ENCODE data around the gene ARHGAP30.
"Not testable (repeated sequence)": the region's sequence is repeated elsewhere in the genome, so short reads cannot be mapped to it uniquely, and the experiment has no call there.

Gene ARHGAP30

DNA sequence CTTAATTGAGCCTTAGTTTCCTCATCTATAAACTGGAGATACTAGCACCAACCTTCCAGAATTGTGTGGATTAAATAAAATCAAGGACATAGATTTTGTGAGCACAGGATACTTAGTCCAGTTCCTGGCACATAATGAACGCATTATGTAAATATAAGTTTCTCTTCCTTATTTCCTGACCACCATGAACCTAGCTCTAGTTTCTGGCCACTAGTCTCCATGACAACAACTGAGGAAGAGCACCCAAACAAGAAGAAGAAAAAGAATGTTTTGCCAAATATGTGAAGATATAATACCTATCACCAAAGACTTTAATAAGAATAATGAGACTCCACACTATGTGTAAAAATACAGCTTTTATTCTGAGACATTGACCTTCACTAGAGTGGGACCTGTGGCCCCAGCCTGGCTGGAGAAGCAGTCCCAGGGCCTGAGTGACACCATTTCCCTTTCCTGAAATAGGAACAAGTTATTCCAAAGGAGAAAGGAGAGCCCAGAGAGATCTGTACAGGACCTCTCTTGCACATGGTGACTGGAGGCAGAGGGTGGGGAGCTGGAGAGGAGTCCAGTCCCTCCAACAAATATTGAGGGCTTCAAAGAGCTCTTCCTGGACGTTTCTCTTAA, 23.0 kb downstream of the ARHGAP30 start:
- Histone ChIP-seq H3K4me1 (ENCODE audit: insufficient read depth, low read length) (peaks cover 5% of the 10 kb centered on the region; the same call in 1 of the 2 replicates), H3K9me3 (ENCODE audit: control insufficient read depth, insufficient read depth, low read length) (no peaks in the 10 kb centered on the region), H3K9ac (ENCODE audit: low read depth, low read length) (peak overlapping the region; percentile 96), H3K36me3 (ENCODE audit: insufficient read depth, low read length) (no peaks in the 10 kb centered on the region)

DNA sequence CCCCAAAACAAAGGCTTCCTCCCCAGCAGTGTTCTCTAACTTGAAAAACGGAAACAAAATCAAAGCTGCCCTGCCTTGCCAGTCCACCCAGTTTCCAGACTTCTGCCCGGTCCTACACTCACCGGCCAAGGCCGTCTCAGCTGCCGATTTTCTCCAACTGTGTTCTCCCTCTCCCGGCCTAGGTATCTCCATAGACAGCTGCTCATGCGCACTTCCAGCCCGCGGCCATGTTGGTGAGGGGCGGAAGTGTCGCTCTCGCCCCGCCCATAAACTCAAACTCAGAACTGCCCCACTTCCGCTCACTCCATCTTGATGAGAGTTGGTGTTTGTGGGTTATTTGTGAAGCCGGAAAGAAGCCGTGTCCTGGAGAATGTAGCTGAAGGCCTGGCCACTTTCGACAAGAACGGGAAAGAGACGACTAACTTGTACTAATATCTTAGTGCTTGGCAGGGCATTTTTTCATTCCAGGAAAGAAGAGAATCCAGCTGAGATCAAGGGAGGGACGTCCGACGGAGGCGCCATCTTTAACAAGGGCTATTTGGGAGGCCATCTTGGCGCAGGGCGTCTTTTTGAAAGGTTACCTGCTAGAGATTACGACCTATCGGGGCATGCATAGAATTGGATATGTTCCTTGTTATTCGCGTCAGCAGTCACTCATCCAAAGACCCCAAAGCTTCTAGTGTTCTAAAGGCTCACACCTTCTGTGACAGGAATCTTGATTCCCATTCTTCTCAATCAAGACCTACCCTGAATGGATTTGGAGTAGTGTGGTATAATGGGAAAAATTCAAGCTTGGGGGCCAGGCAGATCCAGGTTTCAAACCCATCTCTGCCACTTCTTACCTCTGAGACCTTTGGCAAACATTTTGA, 23.7 kb downstream of the ARHGAP30 start, which contains the start of gene USF1:
TSS of gene USF1 (minus strand) at position 242 of the 869 bp plus-strand sequence. CDS start 2,702 bp downstream, outside the sequence.
- H3K9ac ChIP-seq (ENCODE audit: low read depth, low read length): peak within 1 kb of the TSS; percentile 96
- peaks cover 5% of the 10 kb centered on the region; the same call in 1 of the 2 replicates for H3K4me1 ChIP-seq (ENCODE audit: insufficient read depth, low read length)
- H3K36me3 ChIP-seq (ENCODE audit: insufficient read depth, low read length): 0 out of 2 replicates have a peak, but pooled peaks cover 3% of the 10 kb centered on the region
- no peaks in the 10 kb centered on the region for H3K9me3 ChIP-seq (ENCODE audit: control insufficient read depth, insufficient read depth, low read length)

DNA sequence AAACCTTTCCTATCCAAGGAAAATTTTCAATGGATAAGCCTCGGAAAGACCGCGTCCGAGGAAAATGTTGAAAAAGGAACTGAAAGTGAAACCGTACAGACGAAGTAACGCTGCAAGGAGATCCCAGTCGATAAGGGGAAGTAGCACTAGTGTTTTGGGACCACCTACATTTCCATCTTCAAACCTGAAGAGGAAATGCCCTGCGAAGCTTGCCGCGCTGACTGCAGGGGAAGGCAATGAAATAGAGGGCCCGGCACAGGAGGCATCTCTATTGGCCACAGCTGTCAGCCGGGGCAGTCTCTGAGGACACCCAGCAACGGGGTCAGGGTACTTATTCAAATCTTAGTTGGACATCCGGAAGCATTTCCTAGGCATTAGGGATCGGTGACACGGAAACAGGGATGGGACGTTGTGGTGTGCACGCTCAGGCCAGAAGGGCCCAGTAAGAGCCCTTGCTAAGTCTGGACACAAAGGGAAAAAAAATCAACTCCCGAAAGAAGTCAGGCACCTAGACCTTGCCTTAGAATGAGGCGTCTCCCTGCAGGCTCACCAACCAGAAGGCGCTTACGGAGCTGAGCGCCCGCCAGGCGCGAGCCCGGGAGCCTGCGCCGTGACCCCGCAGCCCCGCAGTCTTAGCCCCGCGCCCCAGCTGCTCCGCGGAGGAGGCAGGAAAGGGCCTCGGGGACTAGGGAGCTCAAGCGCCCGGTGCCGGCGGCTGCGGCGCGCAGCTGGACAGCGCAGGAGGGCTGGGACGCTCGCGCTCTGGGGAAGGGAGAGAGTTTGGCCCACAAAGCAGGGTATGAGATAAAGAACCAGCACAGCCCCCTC, 24.6 kb downstream of the ARHGAP30 start:
- peaks cover 5% of the 10 kb centered on the region; the same call in 1 of the 2 replicates for H3K4me1 ChIP-seq (ENCODE audit: insufficient read depth, low read length)
- H3K36me3 ChIP-seq (ENCODE audit: insufficient read depth, low read length): peaks cover 10% of the 10 kb centered on the region
- H3K9ac ChIP-seq (ENCODE audit: low read depth, low read length): peak overlapping the region; percentile 96
- H3K9me3 ChIP-seq (ENCODE audit: control insufficient read depth, insufficient read depth, low read length): no peaks in the 10 kb centered on the region

DNA sequence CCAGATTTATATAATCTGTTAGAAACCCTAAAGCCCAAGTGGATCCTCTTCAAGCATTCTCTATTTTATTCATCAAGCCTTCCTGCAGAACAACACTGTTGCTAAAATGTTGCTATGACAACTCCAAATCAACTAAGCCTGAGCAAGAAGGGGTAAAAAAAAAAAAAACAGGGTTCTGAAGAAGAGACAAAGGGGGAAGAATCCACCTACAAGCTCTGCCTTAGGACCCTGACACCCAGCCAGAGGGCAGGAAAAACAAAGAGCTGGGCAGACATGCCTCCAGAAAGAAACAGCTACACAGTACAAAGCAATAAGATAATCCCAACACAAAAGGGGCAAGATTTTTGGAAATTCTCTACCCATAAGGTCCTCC, 25.2 kb downstream of the ARHGAP30 start:
- H3K9ac ChIP-seq (ENCODE audit: low read depth, low read length): peak overlapping the region; percentile 96
- H3K36me3 ChIP-seq (ENCODE audit: insufficient read depth, low read length): peaks cover 16% of the 10 kb centered on the region
- H3K9me3 ChIP-seq (ENCODE audit: control insufficient read depth, insufficient read depth, low read length): no peaks in the 10 kb centered on the region
- peaks cover 5% of the 10 kb centered on the region; the same call in 1 of the 2 replicates for H3K4me1 ChIP-seq (ENCODE audit: insufficient read depth, low read length)

DNA sequence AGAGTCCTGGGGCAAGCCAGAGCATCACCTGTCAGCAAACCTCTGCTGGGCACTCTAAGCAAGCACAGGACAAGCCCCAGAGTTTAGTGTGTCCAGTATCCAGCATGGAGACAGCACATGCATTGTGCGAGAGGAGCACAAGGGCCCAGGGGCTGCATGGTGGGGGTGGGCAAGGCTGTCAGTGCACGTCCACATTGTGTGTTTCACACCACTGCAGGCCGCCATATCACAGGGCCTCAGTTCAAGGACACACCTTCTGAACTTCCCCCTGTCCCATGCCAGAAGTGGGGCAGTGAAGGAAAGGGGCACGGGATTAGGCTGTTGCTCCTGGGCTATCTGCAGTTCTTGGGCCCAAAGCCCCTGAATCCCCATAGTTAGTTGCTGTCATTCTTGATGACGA, 30.1 kb downstream of the ARHGAP30 start:
- H3K36me3 ChIP-seq (ENCODE audit: insufficient read depth, low read length): peaks cover 19% of the 10 kb centered on the region
- H3K4me1 ChIP-seq (ENCODE audit: insufficient read depth, low read length): peaks cover 11% of the 10 kb centered on the region
- H3K9me3 ChIP-seq (ENCODE audit: control insufficient read depth, insufficient read depth, low read length): no peaks in the 10 kb centered on the region
- H3K9ac ChIP-seq (ENCODE audit: low read depth, low read length): no peak overlapping the region

DNA sequence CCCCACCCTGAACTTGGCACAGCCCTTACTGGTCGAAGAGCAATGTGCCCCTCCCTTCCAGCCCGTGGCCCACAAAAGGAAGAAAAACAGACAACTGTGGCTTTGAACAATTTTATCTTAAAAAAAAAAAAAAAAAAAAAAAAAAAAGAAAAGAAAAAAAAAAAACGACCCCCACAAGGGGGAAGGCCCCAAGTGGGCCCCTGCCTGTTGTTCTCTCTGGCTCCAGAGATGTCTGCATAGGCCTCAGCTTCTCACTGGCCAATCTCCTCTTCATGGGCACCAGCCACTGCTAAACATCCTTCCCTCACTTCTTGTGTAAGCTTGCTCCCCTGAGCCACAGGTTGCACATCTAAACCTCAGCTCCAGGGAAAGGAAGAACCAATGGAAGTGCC, 30.5 kb downstream of the ARHGAP30 start:
- peak overlapping the region; percentile 83; the same call in 1 of the 2 replicates for H3K9ac ChIP-seq (ENCODE audit: low read depth, low read length)
- peaks cover 19% of the 10 kb centered on the region for H3K36me3 ChIP-seq (ENCODE audit: insufficient read depth, low read length)
- H3K4me1 ChIP-seq (ENCODE audit: insufficient read depth, low read length): peaks cover 7% of the 10 kb centered on the region
- no peaks in the 10 kb centered on the region for H3K9me3 ChIP-seq (ENCODE audit: control insufficient read depth, insufficient read depth, low read length)

DNA sequence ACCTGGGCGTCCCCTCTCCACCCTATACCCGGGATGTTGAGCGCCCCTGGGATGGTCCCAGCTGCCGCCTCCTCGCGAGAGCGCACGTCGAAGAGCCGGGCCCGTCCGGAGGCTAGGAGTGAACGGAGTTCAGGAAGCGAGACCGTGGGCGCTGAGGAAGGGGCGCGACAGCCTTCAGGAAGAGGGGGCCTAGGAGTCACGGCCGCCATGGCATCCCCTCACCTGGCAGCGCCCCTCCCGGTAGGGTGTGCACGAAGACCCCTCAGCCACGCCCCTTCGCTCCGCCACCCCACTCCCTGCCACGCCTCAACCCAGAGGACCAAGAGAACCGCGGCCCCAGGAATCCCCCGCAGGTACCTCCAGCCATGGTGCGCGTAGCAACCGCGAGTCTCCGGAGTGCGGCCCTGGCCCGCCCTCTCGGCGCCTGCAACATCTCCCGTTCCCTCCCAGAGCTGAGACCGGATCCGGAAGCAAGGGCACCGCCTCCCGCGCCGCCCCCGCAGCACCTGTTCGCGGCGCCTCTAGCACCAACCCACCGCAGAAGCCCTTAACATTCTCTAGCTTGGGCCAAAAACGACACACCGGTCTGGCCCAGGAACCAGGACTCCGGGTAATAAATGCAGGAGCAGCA, 31.1 kb downstream of the ARHGAP30 start, which contains the start of gene TSTD1:
TSS of gene TSTD1 (minus strand) at position 442 of the 631 bp plus-strand sequence. CDS start at position 367, 75 bp downstream.
- H3K4me1 ChIP-seq (ENCODE audit: insufficient read depth, low read length): peaks cover 7% of the 10 kb centered on the region
- peak within 1 kb of the TSS; percentile 83 for H3K9ac ChIP-seq (ENCODE audit: low read depth, low read length)
- H3K9me3 ChIP-seq (ENCODE audit: control insufficient read depth, insufficient read depth, low read length): no peaks in the 10 kb centered on the region
- peaks cover 19% of the 10 kb centered on the region for H3K36me3 ChIP-seq (ENCODE audit: insufficient read depth, low read length)

DNA sequence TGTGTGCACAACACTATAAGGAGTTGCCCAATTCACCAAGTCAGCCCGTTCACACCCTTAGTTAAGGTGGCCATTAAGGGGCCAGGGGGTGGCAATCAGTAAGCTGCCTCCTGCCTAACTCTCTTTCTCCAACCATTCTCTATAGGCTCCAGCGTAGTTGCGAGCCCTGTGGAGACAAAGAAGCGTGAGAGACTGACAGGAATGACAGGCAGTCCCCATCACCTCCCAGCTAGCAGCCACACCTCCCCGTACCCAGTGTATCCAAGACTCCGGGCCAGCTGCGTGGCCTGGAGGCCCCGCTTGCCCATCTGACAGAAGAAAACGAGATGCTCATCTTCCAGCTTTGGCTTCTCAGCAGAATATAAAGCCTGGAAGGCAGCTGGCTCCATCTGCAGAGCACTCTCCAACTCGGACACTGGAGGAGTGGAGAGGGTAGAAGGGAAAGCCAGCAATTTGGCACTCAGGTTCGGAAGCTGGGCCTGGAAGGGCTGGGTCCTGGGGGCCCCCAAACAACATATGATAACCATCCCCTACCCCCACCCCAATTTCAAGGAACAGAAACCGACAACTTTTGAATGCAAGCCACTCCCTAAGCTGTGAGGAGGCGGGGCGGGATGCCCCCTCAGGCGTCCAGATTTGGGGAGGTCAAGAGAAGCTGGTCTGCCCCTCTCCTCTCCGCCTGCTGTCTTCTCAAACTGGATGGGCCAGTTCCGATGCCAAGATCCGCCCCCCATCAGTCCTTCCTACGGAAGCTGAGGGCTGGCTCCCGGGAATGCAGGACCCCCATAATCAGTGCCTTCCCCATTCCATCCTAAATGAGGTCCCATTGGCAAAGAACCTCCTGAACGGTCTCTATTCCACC, 31.8 kb downstream of the ARHGAP30 start:
- peak overlapping the region; percentile 83 for H3K9ac ChIP-seq (ENCODE audit: low read depth, low read length)
- peaks cover 7% of the 10 kb centered on the region for H3K4me1 ChIP-seq (ENCODE audit: insufficient read depth, low read length)
- no peaks in the 10 kb centered on the region for H3K9me3 ChIP-seq (ENCODE audit: control insufficient read depth, insufficient read depth, low read length)
- H3K36me3 ChIP-seq (ENCODE audit: insufficient read depth, low read length): peaks cover 19% of the 10 kb centered on the region

DNA sequence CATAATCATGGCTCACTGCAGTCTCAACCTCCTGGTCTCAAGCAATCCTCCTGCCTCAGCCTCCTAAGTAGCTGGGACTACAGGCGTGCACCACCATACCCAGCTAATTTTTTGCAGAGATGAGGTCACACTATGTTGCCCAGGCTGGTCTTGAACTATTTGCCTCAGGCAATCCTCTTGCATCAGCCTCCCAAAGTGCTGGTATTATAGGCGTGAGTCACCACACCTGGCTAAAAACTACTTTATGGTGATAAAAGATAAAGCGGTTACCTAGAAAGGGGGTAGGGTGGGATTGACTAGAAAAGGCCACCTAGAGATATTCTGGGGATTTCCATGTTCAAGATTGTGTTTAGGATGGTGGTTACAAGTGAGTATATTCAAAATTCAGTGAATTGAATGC, 35.9 kb downstream of the ARHGAP30 start:
- H3K4me1 ChIP-seq (ENCODE audit: insufficient read depth, low read length): peaks cover 7% of the 10 kb centered on the region
- H3K9ac ChIP-seq (ENCODE audit: low read depth, low read length): no peak overlapping the region
- no peaks in the 10 kb centered on the region for H3K36me3 ChIP-seq (ENCODE audit: insufficient read depth, low read length)
- no peaks in the 10 kb centered on the region for H3K9me3 ChIP-seq (ENCODE audit: control insufficient read depth, insufficient read depth, low read length)

DNA sequence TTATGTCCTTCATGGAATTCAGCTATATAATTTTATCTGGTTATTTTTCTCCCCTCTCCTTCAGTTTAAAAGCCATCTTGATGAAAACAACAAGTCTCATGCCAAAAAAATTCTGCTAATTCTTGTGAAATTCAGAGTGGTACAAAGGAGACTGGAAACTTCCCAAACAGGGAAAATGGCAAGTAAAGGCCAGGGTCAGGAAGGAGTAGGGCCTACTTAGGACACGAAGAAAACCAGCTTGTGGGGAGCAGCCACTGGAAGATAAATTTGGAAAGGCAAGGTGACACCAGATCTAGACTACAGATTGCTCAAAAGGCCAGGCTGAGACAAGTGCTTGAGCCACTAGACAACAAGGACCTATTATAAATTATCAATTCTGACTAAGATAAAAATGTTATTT, 37.3 kb downstream of the ARHGAP30 start:
- Histone ChIP-seq H3K9ac (ENCODE audit: low read depth, low read length) (no peak overlapping the region), H3K36me3 (ENCODE audit: insufficient read depth, low read length) (no peaks in the 10 kb centered on the region), H3K4me1 (ENCODE audit: insufficient read depth, low read length) (peaks cover 7% of the 10 kb centered on the region), H3K9me3 (ENCODE audit: control insufficient read depth, insufficient read depth, low read length) (no peaks in the 10 kb centered on the region)

DNA sequence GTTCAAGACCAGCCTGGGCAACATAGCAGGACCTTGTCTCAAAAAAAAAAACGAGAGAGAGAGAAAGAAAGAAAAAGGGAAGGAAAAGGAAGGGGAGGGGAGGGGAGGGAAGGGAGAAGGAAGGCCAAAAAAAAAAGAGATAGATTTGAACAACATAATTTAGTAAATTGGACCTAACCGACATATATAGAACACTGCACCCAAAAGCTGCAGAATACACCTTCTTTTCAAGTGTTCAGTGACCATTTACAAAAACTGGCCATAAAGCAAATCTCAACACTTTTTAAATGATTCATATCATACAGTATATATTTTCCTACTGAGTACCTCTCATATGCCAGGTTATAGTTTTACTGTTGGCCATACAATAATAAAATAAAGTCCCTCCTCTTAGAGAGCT, 37.8 kb downstream of the ARHGAP30 start:
- peaks cover 7% of the 10 kb centered on the region for H3K4me1 ChIP-seq (ENCODE audit: insufficient read depth, low read length)
- no peak overlapping the region for H3K9ac ChIP-seq (ENCODE audit: low read depth, low read length)
- no peaks in the 10 kb centered on the region for H3K36me3 ChIP-seq (ENCODE audit: insufficient read depth, low read length)
- no peaks in the 10 kb centered on the region for H3K9me3 ChIP-seq (ENCODE audit: control insufficient read depth, insufficient read depth, low read length)

DNA sequence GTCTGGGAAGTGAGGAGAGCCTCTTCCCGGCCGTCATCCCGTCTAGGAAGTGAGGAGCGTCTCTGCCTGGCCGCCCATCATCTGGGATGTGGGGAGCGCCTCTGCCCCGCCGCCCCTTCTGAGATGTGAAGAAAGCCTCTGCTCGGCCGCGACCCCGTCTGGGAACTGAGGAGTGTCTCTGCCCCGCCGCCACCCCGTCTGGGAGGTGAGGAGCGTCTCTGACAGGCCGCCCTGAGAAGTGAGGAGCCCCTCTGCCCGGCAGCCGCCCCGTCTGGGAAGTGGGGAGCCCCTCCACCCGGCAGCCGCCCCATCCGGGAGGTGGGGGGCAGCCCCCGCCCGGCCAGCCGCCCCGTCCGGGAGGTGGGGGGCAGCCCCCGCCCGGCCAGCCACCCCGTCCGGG, 40.2 kb downstream of the ARHGAP30 start:
- H3K4me1 ChIP-seq (ENCODE audit: insufficient read depth, low read length); H3K36me3 ChIP-seq (ENCODE audit: insufficient read depth, low read length); H3K9ac ChIP-seq (ENCODE audit: low read depth, low read length); H3K9me3 ChIP-seq (ENCODE audit: control insufficient read depth, insufficient read depth, low read length): not testable (repeated sequence)

DNA sequence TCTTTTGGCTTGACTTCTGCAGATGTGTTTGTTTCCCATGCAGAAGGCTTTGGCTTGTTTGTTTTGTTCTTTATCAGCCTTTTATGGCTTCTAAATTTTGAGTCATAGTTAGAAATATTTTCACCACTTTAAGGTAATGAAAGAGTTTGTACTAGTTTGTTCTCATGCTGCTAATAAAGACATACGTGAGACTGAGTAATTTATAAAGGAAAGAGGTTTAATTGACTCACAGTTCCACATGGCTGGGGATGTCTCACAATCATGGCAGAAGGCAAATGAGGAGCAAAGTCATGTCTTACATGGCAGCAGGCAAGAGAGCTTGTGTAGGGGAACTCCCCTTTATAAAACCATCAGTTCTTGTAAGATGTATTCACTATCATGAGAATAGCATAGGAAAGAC, 42.7 kb downstream of the ARHGAP30 start:
- not testable (repeated sequence) for H3K9me3 ChIP-seq (ENCODE audit: control insufficient read depth, insufficient read depth, low read length); H3K4me1 ChIP-seq (ENCODE audit: insufficient read depth, low read length); H3K9ac ChIP-seq (ENCODE audit: low read depth, low read length)

More for the DNA sequence above, 42.7 kb downstream of the ARHGAP30 start:
- H3K36me3 ChIP-seq (ENCODE audit: insufficient read depth, low read length): not testable (repeated sequence)
